Hematopoietic multipotent progenitor cell treated with erythropoietin and hydrocortisone succinate and interleukin-3 and kit ligand, for 8 days (in vitro differentiated cells): Measurements from ENCODE around the gene PNPLA5.
"Not testable (repeated sequence)": the region's sequence is repeated elsewhere in the genome, so short reads cannot be mapped to it uniquely, and the experiment has no call there.

Experiments used
- DNase-seq: peaks from one replicate; pipeline ENCODE4 v3.0.0-alpha.2; 2015

Gene PNPLA5

DNA sequence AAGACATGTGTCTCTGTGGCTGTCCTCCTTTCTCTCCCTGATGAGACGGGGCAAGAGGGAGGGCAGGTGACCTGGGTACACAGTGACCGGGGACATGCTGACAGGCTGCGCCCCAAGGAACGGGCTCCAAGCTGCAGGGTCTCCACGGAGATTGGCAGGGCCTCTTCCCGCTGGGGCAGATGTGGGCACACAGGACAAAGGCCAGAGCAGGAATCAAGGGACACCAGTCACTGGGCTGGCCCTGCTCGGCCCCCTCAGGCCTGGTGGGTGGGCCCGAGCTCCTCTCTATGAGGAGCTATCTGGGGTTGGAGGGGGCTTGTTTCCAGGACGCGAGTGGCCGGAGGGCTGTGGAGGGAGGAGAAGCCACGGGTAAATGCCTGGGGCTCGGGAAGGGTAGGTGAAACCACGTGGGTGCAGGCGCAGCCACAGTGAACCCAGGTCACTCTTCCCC lies 11.2 kb downstream of the PNPLA5 start:
- DNase-seq, result no peak

DNA sequence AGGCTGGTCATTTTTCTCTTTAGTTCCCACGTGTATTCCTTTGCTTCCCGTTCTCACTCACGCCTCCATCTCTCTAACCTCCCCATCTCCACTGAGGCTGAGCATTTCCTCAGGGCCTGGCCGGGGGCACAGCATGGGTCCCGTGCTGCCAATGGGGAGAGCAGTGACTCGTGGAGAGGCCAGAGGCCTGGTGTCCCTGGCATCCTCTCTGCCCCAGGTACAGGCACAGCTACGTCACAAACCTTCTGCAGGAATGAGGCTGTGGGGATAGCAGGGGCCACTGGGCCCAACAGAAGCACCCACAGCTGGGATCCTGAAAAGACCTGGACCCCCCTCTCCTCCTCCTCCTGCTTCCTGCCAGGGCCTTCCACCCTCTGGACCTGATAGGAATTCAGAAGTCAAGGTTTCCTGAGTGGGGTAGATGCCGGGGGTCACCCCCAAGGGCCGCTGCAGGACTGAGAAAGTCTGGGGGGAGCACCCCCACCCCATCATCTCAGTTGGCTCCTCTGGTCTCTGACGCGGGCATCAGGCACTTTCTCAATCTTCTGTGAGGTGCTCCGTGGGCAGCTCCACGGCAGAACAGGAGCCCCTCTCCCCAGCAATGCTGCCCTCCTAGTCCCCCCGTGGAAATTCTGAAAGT lies 11.8 kb downstream of the PNPLA5 start:
- DNase-seq, result no peak

DNA sequence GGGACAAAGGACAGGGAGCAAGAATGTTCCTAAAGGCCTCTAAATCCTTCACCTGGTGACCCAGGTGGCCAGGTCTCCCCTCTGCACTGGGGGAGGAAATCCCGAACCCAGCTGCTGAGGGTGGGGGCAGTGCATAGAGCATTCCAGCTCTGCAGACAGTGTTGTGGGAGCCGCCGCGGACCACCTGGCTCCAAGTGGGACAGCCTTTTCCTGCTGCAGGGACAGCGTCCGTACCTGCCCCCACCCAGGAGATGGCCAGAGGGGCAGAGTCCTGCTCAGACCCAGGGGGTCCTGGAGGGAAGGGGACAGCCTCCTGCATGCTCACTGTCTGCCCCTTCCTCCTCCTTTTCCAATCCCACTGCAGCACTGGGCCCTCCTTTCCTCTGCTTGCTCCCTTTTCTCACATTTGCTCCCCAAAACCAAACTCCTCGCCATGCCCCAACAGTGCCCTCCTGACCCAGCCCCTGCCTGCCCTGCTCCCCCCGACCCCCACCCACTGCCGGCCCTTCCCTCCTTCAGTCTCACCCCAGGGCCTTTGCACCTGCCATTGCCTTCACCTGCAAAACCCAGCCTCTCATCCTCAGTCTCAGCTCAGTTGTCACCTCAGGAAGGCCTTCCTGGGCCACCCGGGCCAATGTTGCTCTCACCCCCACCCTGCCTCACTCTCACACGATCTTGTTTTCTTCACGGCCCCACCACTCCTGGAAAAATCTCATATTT lies 12.8 kb downstream of the PNPLA5 start:
- no peak for DNase-seq

DNA sequence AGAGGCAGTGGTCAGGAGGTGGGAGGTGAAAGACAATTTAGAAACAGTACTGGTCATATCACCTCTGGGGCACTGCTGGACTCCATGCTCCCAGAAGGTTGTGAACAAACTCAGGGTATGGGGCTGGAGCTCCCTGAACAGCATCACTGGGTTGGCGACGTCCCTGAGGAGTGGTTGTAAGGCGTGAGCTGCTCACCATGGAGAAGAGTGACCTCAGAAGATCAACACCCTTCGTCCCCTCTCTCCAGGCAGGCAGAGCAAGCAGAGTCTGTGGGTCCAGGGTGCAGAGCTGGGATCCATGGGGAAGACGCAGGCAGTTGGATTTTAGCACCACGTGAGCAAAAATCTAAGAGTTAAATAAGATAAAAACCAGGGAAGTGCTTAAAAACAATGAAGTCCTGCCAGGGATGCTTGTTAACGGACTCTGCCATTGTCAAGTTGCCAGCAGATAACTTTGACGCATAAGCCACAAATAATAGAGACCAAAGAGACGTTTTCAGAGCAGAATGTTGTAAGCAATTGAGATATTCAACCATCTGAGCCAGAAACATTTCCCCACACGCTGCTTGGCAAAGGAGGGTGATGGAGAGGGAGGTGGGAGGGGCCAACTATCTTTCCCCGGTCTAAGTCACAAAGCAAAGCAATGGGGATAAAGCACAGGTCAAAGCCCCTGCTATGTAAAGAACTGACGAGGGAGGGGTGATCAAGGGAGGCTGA lies 13.6 kb downstream of the PNPLA5 start:
- no peak for DNase-seq

DNA sequence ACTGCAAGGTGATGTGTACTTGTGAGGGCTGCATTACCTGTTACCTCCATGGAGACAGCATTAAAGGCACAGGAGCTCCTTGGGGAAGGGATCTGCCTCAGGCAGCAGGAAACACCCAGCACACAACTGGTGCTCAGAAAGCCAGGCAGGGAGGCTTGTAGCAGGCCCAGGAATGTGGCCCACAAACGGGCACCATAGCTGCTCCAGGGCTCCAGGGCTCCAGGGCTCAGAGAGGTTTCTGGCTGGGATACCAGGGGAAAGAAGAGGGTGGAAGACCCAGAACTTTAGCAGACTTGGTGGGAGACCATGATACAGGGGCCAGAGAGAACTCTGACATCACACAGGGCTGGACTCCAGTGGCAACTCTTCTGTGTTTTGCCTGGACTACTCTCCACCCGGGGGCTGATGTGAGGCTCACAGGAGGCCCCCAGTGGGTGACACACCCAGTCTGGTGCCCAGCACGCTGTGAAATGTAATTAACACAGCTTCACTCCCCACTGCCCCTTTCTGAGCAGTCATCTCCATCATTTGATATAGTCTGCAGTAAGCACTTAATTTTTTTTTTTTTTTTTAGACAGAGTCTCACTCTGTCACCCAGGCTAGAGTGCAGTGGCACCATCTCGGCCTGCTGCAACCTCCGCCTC lies 14.8 kb downstream of the PNPLA5 start:
- DNase-seq, result no peak

DNA sequence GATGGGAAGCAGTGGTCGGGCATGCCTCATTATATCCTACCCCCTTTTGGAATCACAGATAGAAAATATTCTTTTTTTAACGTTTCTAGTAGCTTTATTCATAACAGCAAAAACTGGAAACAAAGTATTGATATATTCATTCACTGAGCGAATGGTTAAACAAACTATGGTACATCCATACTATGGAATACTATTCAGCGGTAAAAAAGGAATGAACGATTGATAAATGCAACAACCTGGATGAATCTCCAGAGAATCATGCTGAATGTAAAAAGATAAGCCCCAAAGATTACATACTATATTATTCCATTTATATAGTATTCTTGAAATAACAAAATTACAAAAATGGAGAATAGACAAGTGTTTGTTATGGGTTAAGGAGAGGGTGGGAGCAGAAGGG lies 22.0 kb downstream of the PNPLA5 start:
- no peak for DNase-seq

DNA sequence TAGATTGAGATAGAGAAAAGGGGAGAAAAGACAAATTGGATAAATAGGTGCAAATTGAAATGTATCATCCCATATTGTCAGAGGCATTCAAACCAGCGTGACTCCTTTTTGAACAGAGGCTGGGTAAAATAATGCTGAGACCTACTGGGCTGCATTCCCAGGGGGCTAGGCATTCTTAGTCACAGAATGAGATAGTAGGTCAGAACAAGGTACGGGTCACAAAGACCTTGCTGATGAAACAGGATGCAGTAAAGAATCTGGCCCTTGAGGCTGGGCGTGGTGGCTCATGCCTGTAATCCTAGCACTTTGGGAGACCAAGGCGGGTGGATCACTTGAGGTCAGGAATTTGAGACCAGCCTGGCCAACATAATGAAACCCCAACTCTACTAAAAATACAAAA lies 22.8 kb downstream of the PNPLA5 start:
- DNase-seq, result not testable (repeated sequence)

DNA sequence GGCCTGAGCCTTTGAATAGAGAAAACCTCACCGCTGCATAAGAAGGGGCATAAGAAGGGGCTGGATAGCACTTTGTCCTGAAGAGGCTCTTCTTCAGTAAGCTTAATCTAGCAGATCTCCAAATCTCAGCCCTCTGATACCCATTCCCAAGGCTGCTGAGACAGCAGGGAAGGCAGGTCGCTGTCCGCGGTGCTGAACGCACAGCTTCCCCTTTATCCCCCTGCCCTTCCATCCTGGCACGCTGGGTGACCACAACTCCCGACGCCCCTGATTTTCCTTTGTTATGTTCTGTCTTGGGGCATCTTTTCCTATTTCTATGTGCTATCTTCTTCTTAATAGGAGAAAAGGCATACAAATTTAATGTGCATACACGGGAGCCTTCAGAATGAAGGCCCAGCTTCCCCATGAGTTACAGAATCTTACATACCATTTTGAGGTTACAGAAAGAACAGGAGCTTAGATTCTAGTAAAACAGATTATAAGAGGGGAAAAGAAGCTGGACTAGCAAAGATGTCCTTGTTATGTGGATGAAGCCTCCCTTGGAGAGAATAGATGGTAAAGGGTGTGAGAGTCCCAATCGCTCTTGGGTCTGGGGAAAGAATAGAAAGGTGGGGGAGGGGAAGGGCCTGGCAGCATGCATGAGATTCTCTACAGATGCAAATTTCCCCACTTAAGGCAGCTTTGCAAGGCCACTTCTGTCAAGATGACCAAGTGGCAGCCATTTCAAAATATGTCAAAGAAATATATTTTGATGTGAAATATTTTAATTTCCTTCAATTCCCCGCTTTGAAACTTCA lies 23.8 kb downstream of the PNPLA5 start:
- DNase-seq, result peak; percentile 37

DNA sequence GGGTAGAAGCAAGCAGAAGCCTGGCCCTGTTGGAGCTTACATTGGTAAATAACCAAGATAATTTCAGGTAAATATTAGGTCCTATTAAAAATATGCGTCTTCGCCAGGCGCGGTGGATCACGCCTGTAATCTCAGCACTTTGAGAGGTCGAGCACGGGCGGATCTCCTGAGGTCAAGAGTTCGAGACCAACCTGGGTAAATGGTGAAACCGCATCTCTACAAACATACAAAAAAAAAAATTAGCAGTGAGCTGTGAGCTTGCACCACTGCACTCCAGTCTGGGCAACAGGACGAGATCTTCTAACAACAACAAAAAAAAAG lies 29.0 kb downstream of the PNPLA5 start:
- no peak for DNase-seq

DNA sequence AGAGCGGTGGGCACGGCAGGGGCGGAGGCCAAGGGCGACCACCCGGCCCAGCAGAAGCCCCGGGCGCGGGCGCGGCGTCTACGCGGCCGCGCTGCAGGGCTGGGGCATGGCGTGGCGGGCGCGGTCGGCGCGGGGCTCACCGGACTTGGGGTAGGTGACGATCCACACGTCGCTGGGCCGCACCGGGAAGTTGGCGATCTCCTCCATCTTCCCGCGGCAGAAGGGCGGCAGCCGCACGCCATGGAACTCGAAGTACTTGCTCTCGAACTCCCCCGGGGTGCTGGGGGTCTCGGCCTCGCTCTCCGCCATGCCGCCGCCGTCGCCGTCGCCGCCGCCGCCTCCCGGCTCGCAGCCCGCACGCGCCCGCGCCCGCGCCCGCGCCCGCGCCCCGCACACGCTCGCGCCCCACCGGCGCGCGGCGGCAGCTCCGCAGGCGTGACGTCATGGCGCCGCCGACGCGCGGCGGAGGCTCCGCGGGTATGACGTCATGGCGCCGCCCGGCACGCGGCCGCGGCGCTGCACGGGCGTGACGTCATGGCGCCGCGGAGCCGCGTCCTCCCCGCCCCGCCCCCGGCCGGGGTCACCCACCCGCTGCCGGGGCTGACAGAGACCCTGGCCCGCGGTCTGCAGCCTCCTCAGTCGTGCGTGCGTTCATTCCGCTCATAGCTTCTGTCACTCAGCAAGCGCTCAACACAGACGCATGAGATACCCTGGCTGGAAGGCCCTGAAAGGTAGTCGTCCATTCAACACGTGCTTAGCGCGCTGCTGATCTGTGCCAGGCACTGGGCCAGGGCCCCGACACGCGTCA lies 29.5 kb downstream of the PNPLA5 start, which contains the start of gene SULT4A1:
Gene SULT4A1, minus strand, starts transcription at position 440 of the 808 bp plus-strand sequence. Its CDS starts 131 bp downstream, at position 309.
- DNase-seq, result no peak

DNA sequence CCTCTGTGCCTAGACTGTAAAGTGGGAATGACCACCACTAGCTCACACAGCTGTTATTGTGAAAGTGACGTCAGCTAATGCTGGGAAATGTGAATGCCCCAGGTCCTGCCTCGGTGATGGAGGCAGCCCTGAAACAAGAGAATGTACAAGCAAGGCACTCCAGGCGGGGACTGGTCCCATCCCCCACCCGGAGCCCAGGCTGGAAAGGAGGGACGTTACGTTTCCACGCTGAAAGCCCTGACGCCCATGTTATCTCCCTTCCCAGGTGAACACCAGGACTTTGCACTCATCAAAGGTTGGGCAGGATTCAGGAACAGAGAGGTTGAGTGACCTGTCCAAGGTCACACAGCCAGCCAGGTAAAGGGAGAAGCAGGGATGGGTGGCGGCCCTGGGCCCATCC lies 30.3 kb downstream of the PNPLA5 start:
- DNase-seq, result no peak

DNA sequence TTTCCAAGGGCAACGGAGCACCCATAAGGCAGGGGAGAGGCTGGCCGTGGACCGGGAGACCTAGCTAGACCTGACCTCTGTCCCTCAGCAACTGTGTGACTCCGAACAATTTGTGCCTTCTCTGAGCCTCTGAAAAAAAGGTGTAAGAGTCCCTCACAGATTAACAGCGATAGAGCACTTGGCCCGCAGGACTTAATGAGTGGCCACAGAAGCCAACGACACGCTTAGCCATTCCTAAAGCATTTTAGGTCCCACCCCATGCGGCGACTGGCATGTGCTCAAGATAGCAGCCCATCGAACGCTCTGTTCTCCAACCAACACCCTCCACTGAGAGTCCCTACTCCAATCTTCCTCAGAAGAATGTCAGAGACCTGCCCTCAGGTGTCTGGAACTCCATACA lies 31.0 kb downstream of the PNPLA5 start:
- no peak for DNase-seq

DNA sequence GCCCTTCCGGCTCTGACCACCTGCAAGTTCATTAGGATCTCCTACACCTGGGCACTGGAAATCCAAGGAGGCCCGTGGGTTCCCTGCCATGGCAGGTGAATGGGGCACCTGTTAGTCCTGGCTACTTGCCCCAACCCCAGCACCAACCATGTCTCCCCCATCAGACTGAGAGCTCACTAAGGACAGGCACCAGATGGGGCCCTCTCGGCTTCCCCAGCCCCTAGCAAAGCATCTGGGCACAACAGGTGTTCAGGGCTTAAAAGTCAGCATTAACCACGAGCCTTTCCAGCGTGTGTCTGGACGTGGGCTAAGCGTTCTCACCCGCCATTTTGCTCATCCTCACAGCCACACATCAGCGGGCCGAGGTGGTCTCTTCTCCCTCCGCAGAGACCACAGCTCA lies 31.7 kb downstream of the PNPLA5 start:
- no peak for DNase-seq

DNA sequence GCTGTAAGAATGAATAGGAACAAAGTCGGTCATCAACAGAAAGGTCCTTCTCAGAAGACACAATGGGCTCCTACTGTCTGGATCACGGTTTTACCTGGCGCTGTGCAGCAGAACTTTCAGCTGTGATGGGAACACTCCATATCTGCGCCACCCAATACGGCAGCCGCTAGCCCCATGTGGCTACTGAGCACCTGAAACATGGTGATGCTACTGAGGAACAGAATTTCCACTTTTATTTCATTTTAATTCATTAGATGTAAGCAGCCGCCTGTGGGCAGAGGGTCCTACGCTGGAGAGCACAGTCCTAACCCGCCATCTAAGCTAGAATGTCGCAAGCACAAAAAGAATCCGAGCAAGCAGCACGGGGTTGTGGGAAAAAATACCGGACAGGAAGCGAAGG lies 32.2 kb downstream of the PNPLA5 start:
- DNase-seq, result no peak

DNA sequence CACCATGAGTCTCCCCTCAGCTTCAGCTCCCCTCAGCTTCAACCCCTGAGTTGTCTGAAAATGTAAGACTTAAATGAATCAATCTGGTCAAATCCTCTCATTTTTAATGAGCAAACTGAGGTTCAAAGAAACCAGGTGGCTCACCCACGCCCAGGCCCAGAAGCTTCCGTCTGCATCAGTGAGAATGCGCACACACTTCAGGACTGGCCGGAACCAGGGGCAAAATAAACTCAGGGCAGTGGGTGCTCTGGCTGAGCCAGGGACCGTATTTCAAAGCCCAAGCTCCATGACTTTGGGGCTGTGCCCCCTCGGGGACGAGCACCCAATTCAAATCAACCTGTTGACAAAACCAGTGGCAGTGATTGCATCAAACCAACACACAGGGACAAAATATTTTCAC lies 32.6 kb downstream of the PNPLA5 start:
- DNase-seq, result no peak

DNA sequence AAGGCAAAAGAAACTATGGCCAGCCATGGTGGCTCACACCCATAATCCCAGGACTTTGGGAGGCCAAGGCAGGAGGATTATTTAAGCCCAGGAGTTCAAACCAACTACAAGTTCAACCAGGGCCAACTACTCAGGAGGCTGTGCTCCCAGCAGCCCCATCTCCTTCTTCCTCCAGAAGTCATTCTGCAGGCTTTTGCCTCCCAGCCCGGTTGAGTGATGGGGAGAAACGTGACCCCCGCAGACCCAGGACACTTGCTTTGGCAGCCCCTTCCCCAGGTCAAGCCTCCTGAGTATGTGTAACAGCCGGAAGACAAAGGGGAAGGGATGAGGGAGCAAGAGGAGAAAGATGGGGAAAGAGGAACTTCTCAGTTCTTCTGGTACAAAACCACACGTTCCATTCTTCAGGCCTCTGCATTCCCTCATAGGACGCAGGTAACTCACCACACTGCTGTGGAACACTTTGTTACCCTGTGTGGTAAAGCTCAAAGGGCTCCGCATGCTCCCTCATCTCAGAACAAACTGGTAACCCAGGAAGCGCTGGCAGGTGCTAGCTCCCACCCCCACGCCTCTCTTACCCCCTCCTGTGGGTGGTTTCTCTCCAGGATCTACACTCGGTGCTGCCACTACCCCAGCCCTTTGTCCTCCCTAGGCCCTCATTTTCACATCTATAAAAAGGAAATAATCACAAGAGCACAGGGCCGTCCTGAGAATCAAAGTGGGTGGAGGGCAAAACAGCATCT lies 33.5 kb downstream of the PNPLA5 start:
- no peak for DNase-seq

DNA sequence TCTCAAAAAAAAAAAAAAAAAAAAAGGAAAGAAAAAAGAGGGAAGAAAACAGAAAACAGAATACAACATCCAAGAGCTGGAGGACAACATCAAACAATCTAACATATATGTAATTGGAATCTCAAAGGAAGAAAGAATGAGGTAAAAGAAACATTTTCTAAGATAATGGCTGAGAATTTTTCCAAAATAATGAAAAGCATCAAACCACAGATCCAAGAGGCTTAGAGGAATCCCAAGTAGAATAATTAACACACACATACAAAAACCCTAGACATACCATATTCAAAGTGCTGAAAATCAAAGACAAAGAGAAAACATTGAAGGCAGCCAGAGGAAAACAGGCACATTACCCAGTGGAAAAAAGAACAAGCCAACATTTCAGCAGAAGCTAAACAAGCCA lies 34.4 kb downstream of the PNPLA5 start:
- no peak for DNase-seq

DNA sequence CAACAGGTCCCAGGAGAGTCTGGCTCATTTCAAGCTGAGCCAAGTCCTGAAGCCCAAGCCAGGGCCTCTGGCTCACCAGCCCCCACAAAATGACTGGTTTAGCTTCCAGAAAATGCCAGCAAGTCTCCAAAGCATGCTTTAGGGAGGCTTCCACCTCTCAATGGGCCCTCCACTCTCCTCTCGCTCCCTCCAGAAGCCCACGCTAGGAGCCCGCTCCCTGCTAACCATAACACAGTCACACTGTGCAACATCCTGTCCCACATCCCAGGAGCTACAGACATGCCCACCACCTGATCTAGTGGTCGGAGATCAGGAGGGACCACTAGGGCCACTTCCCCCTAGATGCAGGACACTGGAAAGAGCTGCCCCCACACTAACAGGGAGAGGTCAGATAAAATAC lies 36.4 kb downstream of the PNPLA5 start:
- no peak for DNase-seq

DNA sequence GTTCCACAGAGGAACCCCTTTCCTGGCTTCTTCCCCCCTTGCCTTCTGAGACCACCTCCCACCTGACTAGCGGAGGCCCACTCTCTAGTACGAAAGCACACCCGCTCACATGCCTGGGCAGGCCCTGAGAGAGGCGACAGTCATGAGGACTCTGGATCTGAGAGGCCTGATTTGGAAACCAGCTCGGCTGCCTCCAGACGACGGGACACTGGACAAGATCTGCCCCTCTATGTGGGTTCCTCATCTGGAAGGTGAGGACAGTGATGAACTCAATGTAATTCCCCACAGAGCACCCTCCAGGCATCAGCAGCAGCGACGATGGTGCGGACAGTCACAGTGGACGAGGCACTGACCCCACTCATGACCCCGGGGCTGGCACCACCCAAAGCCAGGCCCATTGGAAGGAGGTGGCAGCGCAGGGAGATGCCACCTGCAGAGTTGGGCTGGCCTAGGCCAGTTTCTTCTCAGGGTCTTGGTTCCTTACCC lies 37.0 kb downstream of the PNPLA5 start:
- no peak for DNase-seq

DNA sequence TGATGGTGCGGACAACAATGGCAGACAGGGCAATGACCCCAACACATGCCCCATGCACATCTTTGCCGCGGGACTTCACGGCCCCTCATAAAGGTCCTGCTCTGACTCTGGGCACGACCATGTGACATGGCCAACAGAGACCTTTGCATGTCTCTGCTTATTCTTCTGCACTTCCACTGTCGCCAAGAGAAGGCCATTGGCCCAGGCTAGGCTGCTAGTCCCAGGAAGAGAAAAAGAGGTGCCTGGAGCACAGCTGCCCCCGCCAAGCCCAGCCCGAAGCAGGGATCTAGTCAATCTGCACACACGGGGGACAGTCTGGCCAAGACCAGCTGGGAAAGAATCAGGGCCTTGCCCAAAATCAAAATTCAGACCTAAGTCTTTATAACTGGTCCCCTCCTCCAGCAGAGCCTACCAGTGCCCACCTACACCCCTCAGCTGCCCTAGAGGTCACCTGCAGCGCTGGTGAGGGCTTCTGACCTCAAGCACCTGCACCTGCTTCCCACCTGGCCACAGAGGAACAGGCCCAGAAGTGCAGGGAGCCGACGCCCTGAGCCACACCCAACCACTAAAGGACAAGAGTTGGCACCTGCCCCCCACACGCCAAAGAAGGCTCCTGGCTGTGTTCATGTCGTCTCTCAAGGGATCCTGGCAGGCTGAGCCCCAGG lies 37.6 kb downstream of the PNPLA5 start:
- DNase-seq, result no peak
